ENCODE data around the gene TATDN3.
A peak's percentile ranks its signal among the peaks of the same experiment; 100 is the strongest.
"Not testable (repeated sequence)": the region's sequence is repeated elsewhere in the genome, so short reads cannot be mapped to it uniquely, and the experiment has no call there.

TATDN3 gene

GRCh38 chr1:212833211-212834207 lies 41.8 kb downstream of the TATDN3 start:
- not testable (repeated sequence) for DNase-seq

DNA sequence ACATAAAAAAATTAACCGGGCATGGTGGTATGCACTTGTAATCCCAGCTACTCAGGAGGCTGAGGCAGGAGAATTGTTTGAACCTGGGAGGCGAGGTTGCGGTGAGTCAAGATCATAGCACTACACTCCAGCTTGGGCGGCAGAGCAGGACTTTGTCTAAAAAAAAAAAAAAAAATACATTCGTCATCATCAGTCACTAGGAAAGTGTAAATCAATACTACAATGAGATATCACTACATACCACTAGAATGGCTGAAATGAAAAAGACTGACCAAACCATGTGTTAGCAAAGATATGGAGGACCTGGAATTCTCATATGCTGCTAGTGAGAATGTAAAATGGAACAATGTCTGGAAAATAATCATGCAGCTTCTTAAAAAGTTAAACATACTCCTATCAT lies 46.5 kb downstream of the TATDN3 start:
- DNase-seq: no peak

GRCh38 chr1:212844521-212844920 lies 52.8 kb downstream of the TATDN3 start:
- not testable (repeated sequence) for DNase-seq

DNA sequence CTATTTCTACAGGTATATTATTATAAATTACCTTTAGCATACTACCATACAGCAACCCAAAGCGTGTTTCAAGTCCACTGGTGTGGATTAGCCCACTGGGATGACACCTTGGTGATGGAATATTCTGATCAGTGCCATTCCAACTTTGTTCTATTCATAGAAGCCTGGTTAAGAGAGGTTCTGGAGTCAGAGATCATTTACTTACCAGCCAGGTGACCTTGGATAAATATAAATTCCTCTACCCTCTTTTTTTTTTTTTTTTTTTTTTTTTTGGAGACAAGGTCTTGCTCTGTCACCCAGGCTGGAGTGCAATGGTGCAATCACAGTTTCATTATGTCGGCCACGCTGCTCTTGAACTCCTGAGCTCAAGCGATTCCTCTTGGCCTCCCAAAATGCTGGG lies 55.9 kb downstream of the TATDN3 start, which contains the start of gene SPATA45:
Gene SPATA45, minus strand, starts transcription at position 101 of the 400 bp plus-strand sequence. CDS start 11,500 bp downstream, outside the sequence.
- no peak for DNase-seq

DNA sequence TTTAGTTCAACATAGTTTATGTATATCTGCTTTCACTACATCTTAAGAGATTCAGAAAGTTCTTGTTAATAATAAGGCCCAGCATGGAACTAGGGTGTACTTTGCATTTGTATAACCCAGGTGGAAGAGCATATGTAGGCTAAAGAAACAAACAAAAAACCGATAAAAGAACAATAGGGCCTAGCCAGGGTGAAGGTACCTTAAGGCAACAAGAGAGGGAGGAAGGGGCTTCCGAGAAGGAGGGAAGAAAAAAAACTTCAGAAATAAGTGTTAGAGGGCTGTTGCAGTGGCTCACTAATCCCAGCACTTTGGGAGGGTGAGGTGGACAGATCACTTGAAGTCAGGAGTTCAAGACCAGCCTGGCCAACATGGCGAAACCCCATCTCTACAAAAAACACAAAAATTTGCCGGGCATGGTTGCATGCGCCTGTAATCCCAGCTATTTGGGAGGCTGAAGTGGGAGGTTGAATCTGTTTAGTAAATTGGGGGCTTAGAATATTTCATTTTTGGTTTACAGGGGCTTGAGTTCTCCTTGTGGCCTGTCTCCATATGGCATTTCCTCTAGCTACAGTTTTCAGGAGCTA lies 60.5 kb downstream of the TATDN3 start:
- no peak for DNase-seq

DNA sequence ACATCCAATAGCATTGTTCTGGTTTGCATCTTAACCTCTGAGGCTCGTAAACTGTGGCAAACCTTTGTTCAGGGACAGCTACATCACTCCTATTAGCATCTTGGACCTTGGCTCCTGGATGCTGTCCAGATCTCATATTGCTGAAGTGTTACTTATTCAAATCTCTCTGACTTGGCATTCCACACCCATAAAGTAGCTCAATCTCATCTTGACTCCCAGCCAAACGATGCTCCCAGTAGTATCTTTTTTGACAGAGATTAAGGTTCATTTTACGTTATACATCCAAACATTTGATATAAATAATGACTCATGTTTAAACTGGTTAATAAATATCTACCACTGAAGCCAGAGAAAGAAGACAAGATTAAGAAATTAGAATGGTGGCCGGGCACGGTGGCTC lies 62.0 kb downstream of the TATDN3 start:
- DNase-seq: no peak

DNA sequence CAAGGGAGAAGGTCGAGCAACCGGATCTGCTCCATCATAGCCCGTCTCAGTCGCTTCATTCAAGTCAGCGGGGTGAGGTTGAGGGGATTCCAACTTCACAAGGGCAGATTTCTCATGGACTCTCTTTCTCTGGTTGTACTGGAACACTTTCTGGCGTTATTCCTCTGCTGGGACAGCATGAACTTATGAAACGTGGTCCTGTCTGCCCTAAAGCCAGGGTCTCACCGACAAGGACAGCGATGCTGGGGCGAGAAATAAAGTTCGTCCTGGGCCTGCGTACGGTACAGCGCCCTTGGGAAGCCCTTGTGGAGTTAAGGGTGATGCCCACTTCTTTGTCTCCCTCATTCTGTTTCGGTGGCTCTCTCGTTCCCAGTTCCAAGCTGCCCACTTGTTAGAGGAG lies 65.1 kb downstream of the TATDN3 start:
- no peak for DNase-seq

GRCh38 chr1:212857992-212858460 lies 66.3 kb downstream of the TATDN3 start, which contains the start of gene FLVCR1:
TSS of gene FLVCR1 (plus strand) at chr1:212858275. CDS start at chr1:212858453, 178 bp downstream.
- peak; percentile 94 for DNase-seq

- DNase-seq: peak; percentile 26
Measured at GRCh38 chr1:212858461-212859265, 67.0 kb downstream of the TATDN3 start.

- no peak for DNase-seq
Measured at GRCh38 chr1:212860713-212861581, 69.3 kb downstream of the TATDN3 start.

- DNase-seq: no peak
Measured at GRCh38 chr1:212862111-212862690, 70.5 kb downstream of the TATDN3 start.

DNA sequence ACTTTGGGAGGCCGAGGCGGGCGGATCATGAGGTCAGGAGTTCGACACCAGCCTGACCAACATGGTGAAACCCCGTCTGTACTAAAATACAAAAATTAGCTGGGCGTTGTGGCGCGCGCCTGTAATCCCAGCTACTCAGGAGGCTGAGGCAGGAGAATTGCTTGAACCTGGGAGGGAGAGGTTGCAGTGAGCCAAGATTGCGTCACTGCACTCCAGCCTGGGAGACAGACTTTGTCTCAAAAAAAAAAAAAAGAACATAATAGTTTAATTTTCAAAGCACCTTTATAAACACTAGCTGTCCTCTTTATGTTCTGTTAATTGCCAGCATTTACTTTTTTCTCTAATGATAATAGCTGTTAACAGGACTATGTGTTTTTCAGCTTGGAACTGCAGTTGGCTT lies 71.7 kb downstream of the TATDN3 start:
- not testable (repeated sequence) for DNase-seq

DNA sequence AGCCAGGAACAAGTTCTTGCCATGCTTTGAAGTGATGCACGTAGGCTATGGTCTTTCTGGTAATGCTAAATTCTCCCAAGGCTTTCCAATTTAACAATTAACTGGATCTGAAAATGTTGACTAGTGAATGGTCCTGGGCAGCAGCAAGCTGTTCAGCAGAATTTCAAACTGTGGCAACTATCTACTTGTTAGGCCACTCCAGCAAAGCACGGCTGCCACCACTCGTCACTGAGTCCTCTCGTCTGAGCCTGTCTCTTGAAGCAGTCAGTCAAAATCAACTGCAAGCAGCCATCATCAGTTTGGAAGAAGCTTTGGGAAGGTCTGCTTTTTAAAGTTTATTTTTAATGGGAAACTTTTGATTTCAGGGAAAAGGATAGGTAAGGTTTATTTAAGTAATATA lies 72.5 kb downstream of the TATDN3 start:
- no peak for DNase-seq
